Testis (tissue), 3 donors: ENCODE measurements around the gene DIS3L2. TPM values are rescaled to one million over a fixed set of nuclear protein-coding genes. Genes with fewer than 3 reads are reported as not detected.

Experiments
- DNase-seq: peaks from one replicate; pipeline ENCODE4 v3.0.0-alpha.2; 2019
- H3K27ac ChIP-seq, 2 donors: fragments of 200-600 bp; sonication (generic); one replicate each; pipeline ENCODE4 v1.5.1; 2019
- H3K27me3 ChIP-seq: fragments of 200-600 bp; sonication (generic); one replicate; pipeline ENCODE4 v1.5.1; 2019
- H3K36me3 ChIP-seq: fragments of 200-600 bp; sonication (generic); one replicate; pipeline ENCODE4 v1.5.1; 2017; ENCODE audit warnings: low read depth; ENCODE audit errors: missing control alignments
- H3K4me1 ChIP-seq: fragments of 200-600 bp; sonication (generic); one replicate; pipeline ENCODE4 v1.5.1; 2019
- H3K4me3 ChIP-seq, 2 donors: fragments of 200-600 bp; sonication (generic); one replicate each; pipeline ENCODE4 v1.5.1; 2017 to 2019
- H3K9me3 ChIP-seq: fragments of 200-600 bp; sonication (generic); one replicate; pipeline ENCODE4 v1.5.1; 2017
- CTCF ChIP-seq, 3 experiments: fragments of 450-650 bp in 2 of 3; fragments of 200-600 bp in 1 of 3; sonication (generic) in 1 of 3; IDR thresholded peaks; one replicate each; pipeline ENCODE4 v1.5.1; 2016 to 2019; ENCODE audit warnings: antibody characterized with exemption in 3 of 3, mild to moderate bottlenecking in 2 of 3, moderate library complexity in 1 of 3
- POLR2A ChIP-seq: fragments of 450-650 bp; IDR thresholded peaks from one replicate; pipeline ENCODE4 v1.6.1; 2017; ENCODE audit warnings: antibody characterized with exemption, mild to moderate bottlenecking, moderate library complexity
- WGBS, 2 donors: methylation state at CpG; one replicate each; pipeline ENCODE4 v1.1.5; 2018; 5-methylcytosine and 5-hydroxymethylcytosine counted together
- intact Hi-C: fragments of 100-400 bp; cut with DNase I; formaldehyde crosslinking; loops from one replicate; pipeline ENCODE4 v1.15.1; 2023; ENCODE audit warnings: low total_unique reads
- polyA plus RNA-seq: library from polyadenylated mRNA; stranded (reverse); fragments of 350-450 nt; fragmentation: Illumina TruSeq; extraction: RNeasy Lipid Tissue Mini Kit (QIAGEN cat#74804); gene quantifications from one replicate; pipeline ENCODE4 v1.2.3, GENCODE V29; 2014; ENCODE audit warnings: low read depth, low replicate concordance; ENCODE audit not compliant: insufficient read depth
- total RNA-seq, 2 donors: library from RNA; depleted of rRNA; stranded (reverse); fragments of >200 nt; gene quantifications; one replicate each; pipeline ENCODE4 v1.2.3, GENCODE V29; 2016

The DIS3L2 gene
- total and polyA plus RNA-seq, 3 donors from 2014 or later = 32.5 to 80.7 (median 70.4) TPM

- no peak overlapping the region for H3K4me3 ChIP-seq
- intact Hi-C loops = no loop called here
- H3K27me3 ChIP-seq = no peaks in the 10 kb centered on the region
- TF ChIP-seq POLR2A = no peak
- no peak for TF ChIP-seq CTCF (IDR thresholded peaks at IDR 0.05)
- no peaks in the 10 kb centered on the region for H3K36me3 ChIP-seq
- no peak for DNase-seq
- H3K9me3 ChIP-seq = no peaks in the 10 kb centered on the region
- 86 to 91% methylated on average over 6 of the region's 6 CpGs for WGBS, 2 donors
- no peak overlapping the region for H3K27ac ChIP-seq
- peaks cover 10% of the 10 kb centered on the region for H3K4me1 ChIP-seq
Observed at GRCh38 chr2:232281858-232282507, 320.5 kb downstream of the DIS3L2 start.

DNA sequence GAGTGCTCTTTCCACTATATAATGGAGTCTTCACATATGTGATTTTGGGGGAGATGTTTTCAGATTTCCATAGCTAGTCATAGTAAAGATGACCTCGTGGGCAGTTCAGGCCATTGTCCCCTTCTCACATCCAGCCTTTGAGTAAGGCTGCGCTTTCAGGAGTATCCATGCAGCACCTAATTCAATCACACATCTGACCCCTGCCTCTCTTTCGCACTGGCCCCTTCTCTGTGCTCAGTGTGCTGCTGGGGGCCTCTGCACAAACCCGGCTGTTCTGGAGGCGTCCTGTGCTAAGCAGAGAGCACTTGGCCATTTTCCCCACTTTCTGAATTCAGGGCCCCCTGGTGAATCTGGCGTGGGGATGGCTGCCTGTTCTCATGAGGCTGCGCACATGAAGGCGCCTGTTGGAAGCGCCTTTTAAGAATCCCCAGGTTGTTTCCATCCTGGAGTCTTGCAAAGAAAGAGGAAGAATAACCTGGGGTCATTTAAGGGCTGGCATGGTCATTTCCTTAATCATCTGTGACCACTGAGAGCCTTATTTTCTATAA is 321.1 kb downstream of the DIS3L2 start:
- no peak overlapping the region for H3K27ac ChIP-seq
- intact Hi-C loops = no loop called here
- WGBS, 2 donors = 81 to 91% methylated on average over 6 to 9 of the region's 9 CpGs
- H3K9me3 ChIP-seq = no peaks in the 10 kb centered on the region
- H3K27me3 ChIP-seq = no peaks in the 10 kb centered on the region
- no peak for TF ChIP-seq CTCF (IDR thresholded peaks at IDR 0.05)
- no peak for TF ChIP-seq POLR2A
- no peaks in the 10 kb centered on the region for H3K36me3 ChIP-seq
- no peak overlapping the region for H3K4me3 ChIP-seq
- peaks cover 13% of the 10 kb centered on the region for H3K4me1 ChIP-seq
- no peak for DNase-seq

- WGBS, 2 donors = 83 to 100% methylated on average over 2 to 5 of the region's 5 CpGs
- no peaks in the 10 kb centered on the region for H3K27me3 ChIP-seq
- H3K27ac ChIP-seq = no peak overlapping the region
Observed at GRCh38 chr2:232286001-232286868, 324.7 kb downstream of the DIS3L2 start.

DNA sequence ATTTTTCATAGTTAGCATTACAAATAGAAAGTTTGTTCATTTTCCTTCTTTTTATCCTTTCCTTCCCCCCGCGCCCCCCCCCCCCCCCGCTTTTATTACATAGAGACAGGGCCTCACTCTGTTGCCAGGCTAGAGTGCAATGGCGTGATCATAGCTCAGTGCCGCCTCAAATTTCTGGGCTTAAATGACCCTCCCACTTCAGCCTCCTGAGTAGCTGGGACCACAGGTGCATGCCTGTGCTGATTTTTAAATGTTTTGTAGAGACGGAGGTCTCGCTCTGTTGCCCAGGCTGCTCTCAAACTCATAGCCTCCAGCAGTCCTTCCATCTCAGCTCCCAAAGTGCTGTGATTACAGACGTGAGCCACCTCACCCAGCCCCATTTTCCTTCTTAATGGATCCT is 325.8 kb downstream of the DIS3L2 start:
- H3K27me3 ChIP-seq = no peaks in the 10 kb centered on the region
- peak overlapping the region in 1 of 2 donors; percentile 23 for H3K27ac ChIP-seq
- H3K9me3 ChIP-seq = no peaks in the 10 kb centered on the region
- intact Hi-C loops = no loop called here
- peaks cover 42% of the 10 kb centered on the region for H3K4me1 ChIP-seq
- DNase-seq = no peak
- no peaks in the 10 kb centered on the region for H3K36me3 ChIP-seq
- no peak overlapping the region for H3K4me3 ChIP-seq
- TF ChIP-seq POLR2A = no peak
- no peak for TF ChIP-seq CTCF (IDR thresholded peaks at IDR 0.05)
- 65 to 89% methylated on average over 8 of the region's 8 CpGs for WGBS, 2 donors

More at GRCh38 chr2:232286001-232286868, 324.7 kb downstream of the DIS3L2 start:
- intact Hi-C loops = no loop called here
- Histone ChIP-seq H3K4me3 (no peak overlapping the region), H3K36me3 (no peaks in the 10 kb centered on the region), H3K4me1 (peaks cover 33% of the 10 kb centered on the region), H3K9me3 (no peaks in the 10 kb centered on the region)
- TF ChIP-seq POLR2A (no peak), CTCF (IDR thresholded peaks at IDR 0.05) (no peak)
- DNase-seq = no peak
